RWPE1 (cell line): ENCODE measurements around the gene EFNA5.

Experiments
- CTCF ChIA-PET: fragments of 350-600 bp; sonication (Branson Sonifier 250); formaldehyde crosslinking; extraction: SDS; loops from one replicate; lab custom pipeline; 2021; lab: Yijun Ruan, JAX
- POLR2A ChIA-PET: fragments of 400-600 bp; formaldehyde crosslinking; extraction: SDS; loops from one replicate; lab custom pipeline; 2020; ENCODE audit warnings: antibody characterized with exemption; ENCODE audit not compliant: low non-redundant PET; lab: Yijun Ruan, JAX
- DNase-seq: peaks from one replicate; pipeline ENCODE4 v3.0.0; 2012; ENCODE audit warnings: low spot score
- H3K27ac ChIP-seq: fragments of 450-650 bp; 2 replicates; pipeline ENCODE4 v1.5.1; 2017
- TF ChIP-seq, protein P1 (sequence below): fragments of 450-650 bp; conservative IDR thresholded peaks from 2 replicates; pipeline ENCODE4 v1.5.1; 2017; ENCODE audit warnings: low read depth, mild to moderate bottlenecking

EFNA5 gene

DNA sequence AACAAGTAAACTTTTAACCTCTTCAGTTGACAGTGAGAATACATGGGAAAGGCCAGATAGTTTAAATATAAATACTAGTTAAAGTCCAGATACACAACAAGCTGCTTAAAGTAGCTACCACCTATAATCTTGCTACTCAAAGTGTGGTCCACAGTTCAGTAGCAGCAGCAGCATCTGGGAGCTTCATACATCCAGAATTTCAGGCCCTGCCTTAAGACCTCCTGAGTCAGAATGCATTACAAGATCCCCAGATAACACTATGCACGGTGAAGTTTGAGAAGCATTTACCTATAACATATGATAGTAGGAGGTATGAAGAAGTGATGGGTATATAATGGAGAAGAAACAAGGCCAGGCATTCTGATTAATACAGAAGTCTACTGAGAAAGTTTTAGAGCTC, 244.5 kb downstream of the EFNA5 start:
- DNase-seq, result no peak
- CTCF ChIA-PET, result interaction anchor here (0.6 kb wide), 2 partner anchors 22 to 154 kb away, joined by 3 to 4 read pairs; no protein-coding TSS in a partner anchor
- POLR2A ChIA-PET, result no interaction called here
- no peak overlapping the region for H3K27ac ChIP-seq
- TF ChIP-seq, protein P1, sequence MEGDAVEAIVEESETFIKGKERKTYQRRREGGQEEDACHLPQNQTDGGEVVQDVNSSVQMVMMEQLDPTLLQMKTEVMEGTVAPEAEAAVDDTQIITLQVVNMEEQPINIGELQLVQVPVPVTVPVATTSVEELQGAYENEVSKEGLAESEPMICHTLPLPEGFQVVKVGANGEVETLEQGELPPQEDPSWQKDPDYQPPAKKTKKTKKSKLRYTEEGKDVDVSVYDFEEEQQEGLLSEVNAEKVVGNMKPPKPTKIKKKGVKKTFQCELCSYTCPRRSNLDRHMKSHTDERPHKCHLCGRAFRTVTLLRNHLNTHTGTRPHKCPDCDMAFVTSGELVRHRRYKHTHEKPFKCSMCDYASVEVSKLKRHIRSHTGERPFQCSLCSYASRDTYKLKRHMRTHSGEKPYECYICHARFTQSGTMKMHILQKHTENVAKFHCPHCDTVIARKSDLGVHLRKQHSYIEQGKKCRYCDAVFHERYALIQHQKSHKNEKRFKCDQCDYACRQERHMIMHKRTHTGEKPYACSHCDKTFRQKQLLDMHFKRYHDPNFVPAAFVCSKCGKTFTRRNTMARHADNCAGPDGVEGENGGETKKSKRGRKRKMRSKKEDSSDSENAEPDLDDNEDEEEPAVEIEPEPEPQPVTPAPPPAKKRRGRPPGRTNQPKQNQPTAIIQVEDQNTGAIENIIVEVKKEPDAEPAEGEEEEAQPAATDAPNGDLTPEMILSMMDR, result no peak

DNA sequence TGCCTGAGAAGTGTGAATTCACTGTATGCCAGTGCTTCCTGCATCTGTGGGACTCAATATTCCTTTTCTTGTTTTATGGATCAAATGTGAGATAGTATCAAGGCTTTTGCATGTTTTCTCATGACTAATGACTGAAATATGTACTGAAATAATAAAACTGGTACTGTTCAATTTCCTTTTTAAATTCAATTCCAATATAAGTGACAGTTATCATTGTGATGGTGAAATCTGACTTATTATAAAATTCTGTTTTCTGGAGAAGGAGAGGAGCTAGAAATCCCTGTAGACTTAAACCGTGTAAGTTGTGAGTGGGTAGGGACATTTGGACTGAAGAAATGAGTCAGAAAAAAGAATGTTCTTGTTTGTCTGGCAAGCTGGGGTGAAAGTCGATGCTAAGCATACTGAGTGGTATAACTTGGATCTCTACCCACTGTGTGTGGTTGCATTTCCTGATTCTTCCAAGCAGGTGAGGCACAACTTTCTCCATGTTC, 245.2 kb downstream of the EFNA5 start:
- DNase-seq, result peak; percentile 84
- POLR2A ChIA-PET, result no interaction called here
- TF ChIP-seq, protein P1, result no peak
- H3K27ac ChIP-seq, result no peak overlapping the region
- CTCF ChIA-PET, result interaction anchor here (0.6 kb wide), 2 partner anchors 106 to 154 kb away, joined by 3 to 5 read pairs; no protein-coding TSS in a partner anchor

DNA sequence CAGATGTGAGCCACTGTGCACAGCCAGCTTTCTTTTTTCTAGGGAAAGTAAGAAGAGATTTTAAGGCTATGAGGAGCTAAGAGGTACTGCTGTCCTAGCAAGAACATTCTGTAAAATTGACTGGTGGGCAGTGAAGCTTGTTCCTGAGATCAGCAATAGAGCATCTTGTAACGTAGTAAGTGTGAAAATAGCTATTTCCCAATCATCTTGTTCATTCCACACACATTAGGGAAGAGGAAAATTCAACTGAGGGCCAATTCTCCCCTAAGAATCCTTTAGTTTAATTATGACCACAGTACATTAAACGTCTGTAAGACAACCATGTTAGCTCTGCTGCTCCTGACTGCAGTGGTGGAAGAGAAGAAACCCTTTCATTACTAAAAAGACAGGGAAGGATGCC, 246.2 kb downstream of the EFNA5 start:
- ChIA-PET CTCF (interaction anchor here (0.7 kb wide), 1 partner anchor 1393 kb away, joined by 3 read pairs; no protein-coding TSS in a partner anchor), POLR2A (no interaction called here)
- TF ChIP-seq, protein P1, result no peak
- DNase-seq, result no peak
- peak overlapping the region; percentile 74 for H3K27ac ChIP-seq

- DNase-seq, result no peak
- H3K27ac ChIP-seq, result peak overlapping the region; percentile 40
- TF ChIP-seq, protein P1, result no peak
- ChIA-PET CTCF (interaction anchor here (0.7 kb wide), 1 partner anchor 99 kb away, joined by 3 read pairs; no protein-coding TSS in a partner anchor), POLR2A (no interaction called here)
These were observed 248.2 kb downstream of the EFNA5 start for GRCh38 chr5:107422494-107422893.

DNA sequence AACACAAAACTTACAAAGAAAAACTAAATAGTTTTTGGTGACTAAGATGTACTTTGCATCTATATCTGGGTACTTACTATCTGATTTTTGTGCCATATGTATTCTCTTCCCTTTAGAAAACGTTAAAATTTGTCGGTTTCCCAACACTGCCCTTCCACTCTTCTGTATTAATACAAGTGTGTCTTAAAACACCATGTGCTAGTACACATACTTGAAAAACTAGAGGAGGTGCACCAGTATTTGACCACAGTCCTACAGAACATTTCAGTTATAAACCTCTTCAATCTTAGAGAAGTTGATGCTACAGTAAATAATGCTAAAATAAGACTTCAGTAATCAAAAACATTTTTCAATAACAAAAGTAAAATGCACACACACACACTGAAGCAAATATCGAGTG, 251.2 kb downstream of the EFNA5 start:
- no peak for DNase-seq
- TF ChIP-seq, protein P1, result no peak
- no peak overlapping the region for H3K27ac ChIP-seq
- CTCF ChIA-PET, result no interaction called here
- POLR2A ChIA-PET, result no interaction called here

DNA sequence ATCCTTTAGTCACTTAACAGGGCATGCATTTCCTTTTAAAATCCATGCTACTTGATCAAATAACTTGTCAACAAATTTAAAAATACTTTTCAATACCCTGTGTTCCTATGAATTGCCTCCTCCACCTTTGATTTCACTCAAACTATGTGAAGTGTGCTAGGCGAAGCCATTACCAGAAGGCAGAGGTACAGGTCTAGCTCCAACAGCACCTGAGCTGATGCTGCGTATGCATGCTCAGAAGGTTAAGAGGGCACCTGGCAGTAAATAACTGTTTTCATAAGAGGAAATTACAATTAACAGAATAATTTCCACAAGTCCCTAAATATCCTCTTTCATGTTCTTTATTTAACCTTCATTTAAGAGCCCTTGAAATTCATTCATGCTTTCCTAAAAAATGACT, 251.8 kb downstream of the EFNA5 start:
- no peak for DNase-seq
- ChIA-PET CTCF (no interaction called here), POLR2A (no interaction called here)
- TF ChIP-seq, protein P1, result no peak
- H3K27ac ChIP-seq, result no peak overlapping the region

GRCh38 chr5:107418071-107418470, 252.7 kb downstream of the EFNA5 start:
- H3K27ac ChIP-seq, result no peak overlapping the region
- ChIA-PET POLR2A (no interaction called here), CTCF (no interaction called here)
- TF ChIP-seq, protein P1, result no peak
- DNase-seq, result no peak
